K562 (cell line): Measurements from ENCODE around the gene NES. TPM values are rescaled to one million over a fixed set of nuclear protein-coding genes. Genes with fewer than 3 reads are reported as not detected.

ENCODE experiments used
- CBFA2T2 ChIP-seq: fragments of 450-650 bp; conservative IDR thresholded peaks from 2 replicates; pipeline ENCODE4 v1.6.1; 2017; ENCODE audit warnings: mild to moderate bottlenecking
- ELK3 ChIP-seq: fragments of 450-650 bp; formaldehyde crosslinking; IDR thresholded peaks from 2 replicates; pipeline ENCODE4 v1.4.0; 2020; ENCODE audit warnings: mild to moderate bottlenecking
- FOS ChIP-seq: IDR thresholded peaks from 3 replicates; pipeline ENCODE4 v1.6.1; 2011; ENCODE audit not compliant: insufficient read length; ENCODE audit errors: extremely low read depth
- MGA ChIP-seq: fragments of 450-650 bp; IDR thresholded peaks from 2 replicates; pipeline ENCODE4 v1.6.1; 2016; ENCODE audit warnings: mild to moderate bottlenecking, moderate library complexity
- POLR2G ChIP-seq: fragments of 200-400 bp; formaldehyde crosslinking; IDR thresholded peaks from 2 replicates; pipeline ENCODE4 v1.6.1; 2017; ENCODE audit warnings: low read depth, mild to moderate bottlenecking, antibody characterized with exemption, low read length, moderate library complexity
- SIN3A ChIP-seq, 2 experiments: fragments of 150-350 bp in 1 of 2; IDR thresholded peaks; 2 replicates each; pipeline ENCODE4 v1.6.1; 2011 to 2016; ENCODE audit warnings: borderline replicate concordance in 2 of 2, low read depth in 2 of 2, low read length in 2 of 2, mild to moderate bottlenecking in 2 of 2, moderate library complexity in 2 of 2; ENCODE audit not compliant: control insufficient read depth in 1 of 2
- SRSF1 ChIP-seq: fragments of 200-400 bp; formaldehyde crosslinking; IDR thresholded peaks from 2 replicates; pipeline ENCODE4 v1.6.1; 2017; ENCODE audit warnings: mild to moderate bottlenecking, low read depth, low read length, moderate library complexity
- ZBTB43 ChIP-seq: sonication (generic); formaldehyde crosslinking; IDR thresholded peaks from 2 replicates; pipeline ENCODE4 v1.8.0; 2023; ENCODE audit warnings: mild to moderate bottlenecking, missing genetic modification reagents
- ZNF197 ChIP-seq: fragments of 200-800 bp; sonication (Bioruptor generic); IDR thresholded peaks from 2 replicates; pipeline ENCODE4 v1.6.1; 2016; ENCODE audit warnings: low read depth, missing genetic modification characterization, missing compliant biosample characterization
- ZNF316 ChIP-seq: fragments of 450-650 bp; IDR thresholded peaks from 2 replicates; pipeline ENCODE4 v1.6.1; 2016
- ZNF77 ChIP-seq: fragments of 250-450 bp; sonication (Bioruptor Pico); IDR thresholded peaks from 2 replicates; pipeline ENCODE4 v1.5.0; 2020
- polyA plus RNA-seq, 8 experiments: library from polyadenylated mRNA; depleted of rRNA in 4 of 8; stranded (reverse) in 5 of 8; unstranded in 3 of 8; fragments of >200 nt; fragmentation: Nextera tagmentation in 2 of 8; fragmentation: Illumina TruSeq in 1 of 8; extraction: Ambion mirVana in 2 of 8; extraction: Trizol in 1 of 8; gene quantifications; 2 replicates each; pipeline versions ENCODE4 v1.2.1 to v1.2.3, GENCODE V29; 2011 to 2014; ENCODE audit warnings: inconsistent platforms in 1 of 8, missing spikeins in 1 of 8
- total RNA-seq, 7 experiments: library from RNA; depleted of rRNA in 6 of 7; stranded (reverse); fragments of >200 nt in 6 of 7; fragmentation: Illumina TruSeq in 2 of 7; extraction: Trizol in 2 of 7; gene quantifications; 2 replicates each; pipeline versions ENCODE4 v1.2.1 to v1.2.3, GENCODE V29; 2011 to 2021; ENCODE audit warnings: low replicate concordance in 1 of 7
- TF ChIP-seq, protein P1 (sequence below): fragments of 450-650 bp; formaldehyde crosslinking; IDR thresholded peaks from 2 replicates; pipeline ENCODE4 v1.4.0; 2022; ENCODE audit warnings: mild to moderate bottlenecking, moderate library complexity

NES gene
- total and polyA plus RNA-seq, 9 of the 15 experiments (the other 6 are each of a cell fraction or from before 2014, with no cell fraction given) = 0.10 to 8.6 (median 4.2) TPM

DNA sequence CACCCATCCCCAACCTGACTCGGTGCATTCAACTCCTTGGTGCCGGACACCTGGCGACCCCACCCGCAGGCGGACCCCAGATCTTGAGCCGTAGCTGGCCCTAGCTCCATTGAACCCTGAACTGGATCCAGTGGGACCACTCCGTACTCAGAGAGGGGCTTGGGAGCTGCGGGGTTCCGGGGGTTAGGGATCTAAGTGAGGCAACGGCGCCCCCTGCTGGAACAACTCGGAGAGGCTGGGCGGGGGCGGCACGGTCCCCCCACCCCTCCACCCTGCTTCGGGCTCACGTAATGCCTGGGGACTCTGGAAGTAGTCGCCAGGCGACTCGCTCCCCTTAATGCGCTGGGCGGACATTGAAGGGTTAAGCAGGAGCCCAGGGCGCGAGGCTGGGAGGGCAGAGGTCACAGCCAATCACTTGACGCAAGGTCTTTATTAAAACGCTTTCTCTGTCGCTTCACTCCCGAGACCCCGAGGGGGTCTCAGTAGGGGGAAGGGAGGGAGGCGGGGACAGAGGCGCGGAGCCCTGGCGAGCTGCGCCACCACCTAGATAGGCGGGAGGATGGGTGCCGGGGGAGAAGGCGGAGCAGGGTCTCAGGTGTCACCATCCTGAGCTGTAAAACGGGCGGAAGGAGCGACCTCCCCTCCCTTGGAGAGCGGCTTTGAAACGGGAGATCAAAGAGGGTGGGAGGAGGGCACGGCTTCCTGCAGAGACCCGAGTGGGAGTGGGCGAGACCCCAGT lies 28.9 kb upstream of the NES start (continued):
- TF ChIP-seq MGA (no peak), SRSF1 (no peak), ZNF316 (no peak), ELK3 (no peak), SIN3A (IDR thresholded peaks at IDR 0.05; ENCODE audit: borderline replicate concordance in 2 of 2, control insufficient read depth in 1 of 2, low read depth in 2 of 2, low read length in 2 of 2) (no peak), ZNF77 (CRISPR knock-in tag) (no peak), CBFA2T2 (no peak), ZNF197 (CRISPR knock-in tag) (no peak), POLR2G (peak; percentile 74), FOS (no peak), ZBTB43 (CRISPR knock-in tag) (peak; percentile 57; the same call in 1 of the 2 replicates)
- TF ChIP-seq, protein P1, sequence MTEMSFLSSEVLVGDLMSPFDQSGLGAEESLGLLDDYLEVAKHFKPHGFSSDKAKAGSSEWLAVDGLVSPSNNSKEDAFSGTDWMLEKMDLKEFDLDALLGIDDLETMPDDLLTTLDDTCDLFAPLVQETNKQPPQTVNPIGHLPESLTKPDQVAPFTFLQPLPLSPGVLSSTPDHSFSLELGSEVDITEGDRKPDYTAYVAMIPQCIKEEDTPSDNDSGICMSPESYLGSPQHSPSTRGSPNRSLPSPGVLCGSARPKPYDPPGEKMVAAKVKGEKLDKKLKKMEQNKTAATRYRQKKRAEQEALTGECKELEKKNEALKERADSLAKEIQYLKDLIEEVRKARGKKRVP (CRISPR knock-in tag) = no peak
